HepG2 (cell line): ENCODE measurements around the gene NME7. TPM values are rescaled to one million over a fixed set of nuclear protein-coding genes. Genes with fewer than 3 reads are reported as not detected.

Source experiments
- AKAP8 ChIP-seq: sonication (generic); formaldehyde crosslinking; IDR thresholded peaks from 2 replicates; pipeline ENCODE4 v1.5.1; 2020; ENCODE audit warnings: mild to moderate bottlenecking, missing genetic modification reagents
- CHD2 ChIP-seq: IDR thresholded peaks from 2 replicates; pipeline ENCODE4 v1.6.1; 2011; ENCODE audit warnings: low read depth, low read length, improper control_type of control experiment
- CREB1 ChIP-seq, 2 experiments: fragments of 450-650 bp in 1 of 2; IDR thresholded peaks; 2 replicates each; pipeline ENCODE4 v1.6.1; 2016 to 2017; ENCODE audit warnings: control low read depth in 1 of 2, mild to moderate bottlenecking in 1 of 2, missing compliant biosample characterization in 1 of 2, missing genetic modification characterization in 1 of 2
- ESRRA ChIP-seq: sonication (generic); formaldehyde crosslinking; IDR thresholded peaks from 2 replicates; pipeline ENCODE4 v1.5.1; 2020; ENCODE audit warnings: mild to moderate bottlenecking, low read depth, missing genetic modification reagents
- ETV5 ChIP-seq: IDR thresholded peaks from 2 replicates; pipeline ENCODE4 v1.6.1; 2018; ENCODE audit warnings: missing biosample characterization, missing genetic modification reagents, inconsistent platforms, borderline replicate concordance
- GATAD1 ChIP-seq: IDR thresholded peaks from 2 replicates; pipeline ENCODE4 v1.6.1; 2016; ENCODE audit warnings: missing genetic modification reagents, missing compliant biosample characterization
- GLI4 ChIP-seq: sonication (generic); formaldehyde crosslinking; IDR thresholded peaks from 2 replicates; pipeline ENCODE4 v1.5.1; 2020; ENCODE audit warnings: missing genetic modification reagents, mild to moderate bottlenecking, moderate library complexity, borderline replicate concordance
- HDAC1 ChIP-seq: sonication (generic); formaldehyde crosslinking; IDR thresholded peaks from 2 replicates; pipeline ENCODE4 v1.5.1; 2020; ENCODE audit warnings: mild to moderate bottlenecking, missing genetic modification reagents
- IRF9 ChIP-seq: sonication (generic); formaldehyde crosslinking; IDR thresholded peaks from 2 replicates; pipeline ENCODE4 v1.8.0; 2022; ENCODE audit warnings: missing genetic modification reagents, mild to moderate bottlenecking, borderline replicate concordance
- KDM3A ChIP-seq: IDR thresholded peaks from 2 replicates; pipeline ENCODE4 v1.6.1; 2018; ENCODE audit warnings: low read depth, missing compliant biosample characterization
- RFX3 ChIP-seq: IDR thresholded peaks from 2 replicates; pipeline ENCODE4 v1.6.1; 2016; ENCODE audit warnings: missing biosample characterization, missing genetic modification reagents
- RFX5 ChIP-seq: IDR thresholded peaks from 2 replicates; pipeline ENCODE4 v1.6.1; 2011; ENCODE audit warnings: low read depth, low read length, improper control_type of control experiment
- SMAD3 ChIP-seq: sonication (generic); formaldehyde crosslinking; IDR thresholded peaks from 2 replicates; pipeline ENCODE4 v1.4.0; 2020; ENCODE audit warnings: missing genetic modification reagents
- WIZ ChIP-seq: sonication (generic); formaldehyde crosslinking; IDR thresholded peaks from 2 replicates; pipeline ENCODE4 v1.5.1; 2020; ENCODE audit warnings: mild to moderate bottlenecking, missing genetic modification reagents
- ZBTB25 ChIP-seq: IDR thresholded peaks from 2 replicates; pipeline ENCODE4 v1.6.1; 2018; ENCODE audit warnings: missing genetic modification reagents
- ZNF142 ChIP-seq: sonication (generic); formaldehyde crosslinking; IDR thresholded peaks from 2 replicates; pipeline ENCODE4 v1.4.0; 2020; ENCODE audit warnings: missing genetic modification reagents
- ZNF33A ChIP-seq: sonication (generic); formaldehyde crosslinking; IDR thresholded peaks from 2 replicates; pipeline ENCODE4 v1.5.1; 2020; ENCODE audit warnings: missing genetic modification reagents, mild to moderate bottlenecking, moderate library complexity, borderline replicate concordance
- ZNF557 ChIP-seq: sonication (generic); formaldehyde crosslinking; IDR thresholded peaks from 2 replicates; pipeline ENCODE4 v1.4.0; 2020; ENCODE audit warnings: missing genetic modification reagents
- ZNF619 ChIP-seq: sonication (generic); formaldehyde crosslinking; IDR thresholded peaks from 2 replicates; pipeline ENCODE4 v1.4.0; 2020; ENCODE audit warnings: mild to moderate bottlenecking, missing genetic modification reagents
- ZNF747 ChIP-seq: sonication (generic); formaldehyde crosslinking; IDR thresholded peaks from 2 replicates; pipeline ENCODE4 v1.8.1; 2023; ENCODE audit warnings: missing genetic modification reagents, mild to moderate bottlenecking, borderline replicate concordance
- polyA plus RNA-seq, 8 experiments: library from polyadenylated mRNA; depleted of rRNA in 3 of 8; stranded (reverse) in 7 of 8; unstranded in 1 of 8; fragments of >200 nt; fragmentation: Illumina TruSeq in 4 of 8; extraction: Trizol in 4 of 8; gene quantifications; 2 replicates each; pipeline versions ENCODE4 v1.2.1 to v1.2.3, GENCODE V29; 2011 to 2016; ENCODE audit warnings: low read depth in 4 of 8, missing spikeins in 1 of 8, mixed read lengths in 1 of 8; ENCODE audit not compliant: insufficient read depth in 1 of 8
- total RNA-seq, 5 experiments: library from RNA; depleted of rRNA; stranded (reverse); fragments of >200 nt; fragmentation: Illumina TruSeq; extraction: Trizol; gene quantifications; 2 replicates each; pipeline ENCODE4 v1.2.3, GENCODE V29; 2016; ENCODE audit warnings: low read depth in 1 of 5
- TF ChIP-seq, protein P1 (sequence below): sonication (generic); IDR thresholded peaks from 2 replicates; pipeline ENCODE4 v1.6.1; 2016; ENCODE audit warnings: low read depth, borderline replicate concordance

Gene NME7
- total and polyA plus RNA-seq, 2 of the 13 experiments (the other 11 are each of a cell fraction or from before 2014, with no cell fraction given), result 9.4 to 22.5 TPM

GRCh38 chr1:169115891-169116585, 251.6 kb downstream of the NME7 start (continued):
- TF ChIP-seq WIZ, result no peak
- TF ChIP-seq ZNF142 (CRISPR knock-in tag), result peak; percentile 74
- TF ChIP-seq SMAD3, result 0 out of 2 replicates have a peak, but pooled peaks have one; percentile 38
- TF ChIP-seq CREB1 (IDR thresholded peaks at IDR 0.05), result no peak
- TF ChIP-seq CREB1 (CRISPR knock-in tag; IDR thresholded peaks at IDR 0.05), result peak; percentile 38; the same call in 1 of the 2 replicates
- TF ChIP-seq GLI4 (CRISPR knock-in tag), result no peak; the same call in 1 of the 2 replicates
- TF ChIP-seq ZNF619, result no peak
- no peak for TF ChIP-seq ZNF33A (CRISPR knock-in tag)
- TF ChIP-seq ZNF747, result peak; percentile 75; the same call in 1 of the 2 replicates
- peak; percentile 46; the same call in 1 of the 2 replicates for TF ChIP-seq ZBTB25 (CRISPR knock-in tag)
- peak; percentile 57; the same call in 1 of the 2 replicates for TF ChIP-seq CHD2
- TF ChIP-seq, protein P1, sequence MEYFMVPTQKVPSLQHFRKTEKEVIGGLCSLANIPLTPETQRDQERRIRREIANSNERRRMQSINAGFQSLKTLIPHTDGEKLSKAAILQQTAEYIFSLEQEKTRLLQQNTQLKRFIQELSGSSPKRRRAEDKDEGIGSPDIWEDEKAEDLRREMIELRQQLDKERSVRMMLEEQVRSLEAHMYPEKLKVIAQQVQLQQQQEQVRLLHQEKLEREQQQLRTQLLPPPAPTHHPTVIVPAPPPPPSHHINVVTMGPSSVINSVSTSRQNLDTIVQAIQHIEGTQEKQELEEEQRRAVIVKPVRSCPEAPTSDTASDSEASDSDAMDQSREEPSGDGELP, result peak; percentile 92
- peak; percentile 43; the same call in 1 of the 2 replicates for TF ChIP-seq GATAD1 (CRISPR knock-in tag)
- peak; percentile 81; the same call in 1 of the 2 replicates for TF ChIP-seq ESRRA
- TF ChIP-seq HDAC1 (CRISPR knock-in tag), result peak; percentile 74
- TF ChIP-seq ZNF557 (CRISPR knock-in tag), result no peak
- TF ChIP-seq ETV5 (CRISPR knock-in tag), result peak; percentile 87
- TF ChIP-seq KDM3A (CRISPR knock-in tag), result 0 out of 2 replicates have a peak, but pooled peaks have one; percentile 40
- TF ChIP-seq RFX5, result peak; percentile 93
- 0 out of 2 replicates have a peak, but pooled peaks have one; percentile 61 for TF ChIP-seq IRF9 (CRISPR knock-in tag)
- peak; percentile 40; the same call in 1 of the 2 replicates for TF ChIP-seq AKAP8 (CRISPR knock-in tag)
- peak; percentile 63 for TF ChIP-seq RFX3 (CRISPR knock-in tag)
